ENCODE results near the gene TLE2. TPM values are rescaled to one million over a fixed set of nuclear protein-coding genes. Genes with fewer than 3 reads are reported as not detected.
"Not testable (repeated sequence)": the region's sequence is repeated elsewhere in the genome, so short reads cannot be mapped to it uniquely, and the experiment has no call there.

TLE2 gene
- total RNA-seq, 2 donors from 2014 or later, result 34.5 to 45.2 TPM

GRCh38 chr19:3039125-3039524, 10.0 kb upstream of the TLE2 start:
- intact Hi-C loops (cut with DNase I), result loop anchor here (10.0 kb wide), 1 partner anchor 74 kb away; no protein-coding TSS in a partner anchor
- Histone ChIP-seq H3K36me3 (replicated peaks in 1 of 2; ENCODE audit: insufficient read depth in 1 of 2, low read depth in 2 of 2) (no peaks in the 10 kb centered on the region), H3K4me1 (peaks cover 27% of the 10 kb centered on the region), H3K9me3 (no peaks in the 10 kb centered on the region), H3K27ac (peak overlapping the region in 2 of 4 donors; percentile 29 to 45), H3K27me3 (no peaks in the 10 kb centered on the region), H3K4me3 (no peak overlapping the region)
- DNase-seq (no peak), ATAC-seq (no peak)
- TF ChIP-seq POLR2A (IDR thresholded peaks at IDR 0.05), result no peak
- TF ChIP-seq CTCF (IDR thresholded peaks at IDR 0.05), result no peak
- WGBS, 2 donors, result 73 to 75% methylated on average over 5 of the region's 5 CpGs

GRCh38 chr19:3038214-3038613, 9.1 kb upstream of the TLE2 start:
- H3K27me3 ChIP-seq, result no peaks in the 10 kb centered on the region
- WGBS, 2 donors, result 66 to 76% methylated on average over 5 of the region's 5 CpGs
- no peak overlapping the region for H3K4me3 ChIP-seq
- intact Hi-C loops (cut with DNase I), result loop anchor here (10.0 kb wide), 1 partner anchor 73 kb away; no protein-coding TSS in a partner anchor
- no peak overlapping the region for H3K27ac ChIP-seq
- TF ChIP-seq POLR2A (IDR thresholded peaks at IDR 0.05), result no peak
- TF ChIP-seq CTCF (IDR thresholded peaks at IDR 0.05), result no peak
- H3K36me3 ChIP-seq (replicated peaks in 1 of 2; ENCODE audit: insufficient read depth in 1 of 2, low read depth in 2 of 2), result no peaks in the 10 kb centered on the region
- H3K4me1 ChIP-seq, result peaks cover 33% of the 10 kb centered on the region
- ATAC-seq (no peak), DNase-seq (no peak)
- H3K9me3 ChIP-seq, result no peaks in the 10 kb centered on the region

- H3K4me3 ChIP-seq; H3K36me3 ChIP-seq (replicated peaks in 1 of 2; ENCODE audit: insufficient read depth in 1 of 2, low read depth in 2 of 2); H3K27me3 ChIP-seq; DNase-seq; ATAC-seq; H3K9me3 ChIP-seq: not testable (repeated sequence)
- Histone ChIP-seq H3K27ac (peak overlapping the region; percentile 88 to 94 (median 90)), H3K4me1 (peaks cover 33% of the 10 kb centered on the region)
- WGBS, 2 donors, result 72 to 85% methylated on average over 14 of the region's 14 CpGs
- intact Hi-C loops (cut with DNase I), result loop anchor here (10.0 kb wide), 1 partner anchor 72 kb away; no protein-coding TSS in a partner anchor
These were observed 8.0 kb upstream of the TLE2 start for GRCh38 chr19:3036977-3037544.

- Histone ChIP-seq H3K36me3 (replicated peaks in 1 of 2; ENCODE audit: insufficient read depth in 1 of 2, low read depth in 2 of 2) (no peaks in the 10 kb centered on the region), H3K27ac (peak overlapping the region; percentile 88 to 94 (median 90)), H3K4me3 (peak overlapping the region in 1 of 2 donors; percentile 13), H3K9me3 (no peaks in the 10 kb centered on the region), H3K27me3 (no peaks in the 10 kb centered on the region), H3K4me1 (peaks cover 33% of the 10 kb centered on the region)
- peak; percentile 84 for ATAC-seq
- TF ChIP-seq CTCF (IDR thresholded peaks at IDR 0.05), result peak in 2 of 7 experiments; percentile 4 to 8
- peak in 2 of 3 donors; percentile 52 to 54 for TF ChIP-seq POLR2A (IDR thresholded peaks at IDR 0.05)
- intact Hi-C loops (cut with DNase I), result loop anchor here (10.0 kb wide), 1 partner anchor 72 kb away; no protein-coding TSS in a partner anchor
- DNase-seq, result peak; percentile 96 to 98 (median 97)
- WGBS, 2 donors, result 1% methylated on average over 28 to 44 of the region's 44 CpGs
These were observed 7.3 kb upstream of the TLE2 start for GRCh38 chr19:3036119-3036976.

GRCh38 chr19:3035542-3036118, 6.5 kb upstream of the TLE2 start:
- peaks cover 33% of the 10 kb centered on the region for H3K4me1 ChIP-seq
- WGBS, 2 donors, result 0% methylated on average over 18 to 23 of the region's 29 CpGs
- peak overlapping the region; percentile 88 to 94 (median 90) for H3K27ac ChIP-seq
- DNase-seq (peak; percentile 98 to 100 (median 99)), ATAC-seq (peak; percentile 90)
- H3K9me3 ChIP-seq, result no peaks in the 10 kb centered on the region
- no peaks in the 10 kb centered on the region for H3K27me3 ChIP-seq
- intact Hi-C loops (cut with DNase I), result loop anchor here (10.0 kb wide), 1 partner anchor 71 kb away; no protein-coding TSS in a partner anchor
- peak overlapping the region in 1 of 2 donors; percentile 13 for H3K4me3 ChIP-seq
- H3K36me3 ChIP-seq (replicated peaks in 1 of 2; ENCODE audit: insufficient read depth in 1 of 2, low read depth in 2 of 2), result no peaks in the 10 kb centered on the region
- TF ChIP-seq POLR2A (IDR thresholded peaks at IDR 0.05), result peak in 2 of 3 donors; percentile 43 to 45
- peak in 3 of 7 experiments; percentile 17 to 20 (median 20) for TF ChIP-seq CTCF (IDR thresholded peaks at IDR 0.05)
